H54 (cell line): ENCODE measurements around the gene TBC1D22B.

Source experiments
- DNase-seq: peaks from one replicate; pipeline ENCODE4 v3.0.0; 2011; ENCODE audit warnings: low spot score, mixed read lengths; ENCODE audit not compliant: insufficient read length
- FAIRE-seq: peaks from 3 replicates; lab custom pipeline; 2011; peaks lifted over from hg19 to GRCh38; lab: Jason Lieb, UNC
- POLR2A ChIP-seq: IDR thresholded peaks from 2 replicates; pipeline ENCODE4 v1.6.1; 2011; ENCODE audit warnings: low read depth, mild to moderate bottlenecking, low read length

Gene TBC1D22B

DNA sequence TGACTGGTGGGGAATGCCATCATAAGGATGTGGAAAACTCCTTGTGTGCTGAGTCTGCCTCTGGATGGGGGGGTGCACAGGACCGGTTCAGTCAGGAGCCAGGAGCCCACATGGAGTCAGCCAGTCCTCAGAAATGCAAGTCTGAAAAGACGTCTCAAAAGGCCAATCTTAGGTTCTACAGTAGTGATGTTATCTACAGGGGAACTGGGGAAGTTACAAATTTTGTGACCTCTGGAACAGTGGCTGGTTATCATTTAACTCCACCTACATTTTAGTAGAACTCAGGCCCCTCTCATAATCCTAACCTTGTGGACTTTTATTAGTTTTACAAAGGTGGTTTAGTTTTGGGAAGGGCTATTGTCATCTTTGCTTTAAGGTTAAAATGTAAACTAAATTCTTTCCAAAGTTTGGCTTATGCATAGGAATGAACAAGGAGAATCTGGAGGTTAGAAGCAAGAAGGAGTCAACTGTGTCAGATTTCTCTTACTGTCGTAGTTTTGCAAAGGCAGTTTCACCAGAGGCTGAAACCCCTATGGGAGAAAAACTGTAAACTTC lies 13.7 kb upstream of the TBC1D22B start:
- DNase-seq (no peak), FAIRE-seq (no peak)
- no peak for TF ChIP-seq POLR2A

DNA sequence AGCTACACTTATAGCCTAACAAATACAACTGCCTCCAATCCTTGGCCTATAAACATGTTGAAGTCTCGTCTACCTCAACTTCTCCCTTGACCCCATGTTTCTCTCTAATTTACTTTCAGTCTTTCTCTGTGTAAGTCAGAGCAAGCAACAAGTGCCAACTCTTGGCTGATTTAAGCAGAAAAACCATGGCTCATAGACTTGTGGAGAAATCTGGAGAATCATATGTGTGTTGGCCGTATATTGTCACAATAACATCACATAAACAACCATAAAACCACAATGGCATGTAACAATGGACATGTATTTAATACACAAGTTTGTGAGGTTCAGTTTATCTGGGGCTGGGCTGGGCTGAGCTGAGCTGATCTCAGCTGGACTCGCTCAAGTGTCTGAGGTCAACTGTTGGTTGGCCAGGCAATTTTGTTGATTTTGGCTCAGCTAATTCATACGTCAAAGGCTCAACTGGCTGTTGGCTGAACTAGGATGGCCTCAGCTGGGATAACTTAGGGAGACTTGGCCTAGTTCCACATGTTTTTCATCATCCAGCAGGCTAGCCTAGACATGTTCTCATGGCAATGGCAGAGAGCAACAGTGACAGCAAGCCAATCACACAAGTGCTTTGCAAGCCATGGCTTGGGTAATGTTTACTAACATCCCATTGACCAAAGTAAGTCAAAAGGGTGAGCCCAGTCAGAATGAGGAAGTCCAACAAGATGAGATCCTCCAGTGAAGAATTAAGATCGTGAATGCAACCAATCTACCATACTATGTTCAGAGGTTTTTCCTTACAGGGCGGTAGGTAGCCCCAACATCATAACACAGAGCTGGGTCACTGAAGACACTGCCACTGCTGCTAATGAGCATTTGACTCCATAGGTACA lies 12.9 kb upstream of the TBC1D22B start:
- FAIRE-seq, result peak; percentile 86
- DNase-seq, result peak; percentile 22
- TF ChIP-seq POLR2A, result 0 out of 2 replicates have a peak, but pooled peaks have one; percentile 8

- TF ChIP-seq POLR2A, result no peak
- DNase-seq (no peak), FAIRE-seq (no peak)
Observed at GRCh38 chr6:37251211-37251780, 6.3 kb upstream of the TBC1D22B start.

DNA sequence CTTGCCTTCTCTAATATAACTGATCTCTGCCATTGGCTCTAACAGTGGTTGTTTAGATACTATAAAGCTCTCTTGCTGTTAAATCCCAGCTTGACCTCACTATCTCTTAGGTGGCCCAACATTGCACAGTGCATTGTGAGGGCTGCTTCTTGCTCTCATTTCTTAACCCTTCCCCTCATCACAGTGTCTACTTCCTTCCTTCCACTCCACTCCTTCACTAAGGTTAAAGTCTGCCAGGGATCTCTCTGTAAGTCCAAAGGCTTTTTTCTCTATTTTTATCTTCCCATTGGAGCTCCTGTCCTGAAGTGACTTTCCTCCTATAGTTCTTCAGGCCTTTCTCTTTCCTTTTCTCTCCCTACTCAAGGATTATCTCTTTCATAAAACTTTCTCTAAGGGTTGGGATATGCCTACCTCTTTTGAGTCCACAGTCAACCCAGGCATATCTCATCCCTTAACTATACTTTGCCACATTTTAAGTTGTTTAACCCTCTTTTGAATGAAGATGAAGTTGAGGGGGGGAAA lies 4.0 kb upstream of the TBC1D22B start:
- no peak for FAIRE-seq
- TF ChIP-seq POLR2A, result no peak

DNA sequence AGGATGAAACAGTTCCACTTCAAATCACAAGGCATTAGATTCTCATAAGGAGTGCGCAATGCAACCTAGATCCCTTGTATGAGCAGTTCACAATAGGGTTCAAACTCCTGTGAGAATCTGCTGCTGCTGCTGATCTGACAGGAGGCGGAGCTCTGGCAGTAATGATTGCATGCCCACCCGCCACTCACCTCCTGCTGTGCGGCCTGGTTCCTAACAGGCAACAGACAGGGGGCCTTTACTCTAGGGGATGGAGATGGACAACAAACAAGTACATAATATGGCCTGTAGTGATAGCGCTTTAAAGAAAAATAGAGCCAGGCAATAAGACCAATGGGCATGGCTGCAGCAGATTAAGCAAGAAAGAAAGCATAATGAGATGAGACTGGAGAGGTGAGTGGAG lies 2.7 kb upstream of the TBC1D22B start:
- DNase-seq (no peak), FAIRE-seq (no peak)
- no peak for TF ChIP-seq POLR2A

More for the DNA sequence above, 4.0 kb upstream of the TBC1D22B start:
- no peak for DNase-seq

- FAIRE-seq (no peak), DNase-seq (no peak)
- no peak for TF ChIP-seq POLR2A
Observed at GRCh38 chr6:37256692-37257319, 766 bp upstream of the TBC1D22B start.

- TF ChIP-seq POLR2A, result no peak
- FAIRE-seq (no peak), DNase-seq (no peak)
Observed at GRCh38 chr6:37257320-37257633, 295 bp upstream of the TBC1D22B start.

GRCh38 chr6:37258405-37259105 lies 983 bp downstream of the TBC1D22B start:
- DNase-seq (no peak), FAIRE-seq (peak; percentile 57)
- no peak for TF ChIP-seq POLR2A

DNA sequence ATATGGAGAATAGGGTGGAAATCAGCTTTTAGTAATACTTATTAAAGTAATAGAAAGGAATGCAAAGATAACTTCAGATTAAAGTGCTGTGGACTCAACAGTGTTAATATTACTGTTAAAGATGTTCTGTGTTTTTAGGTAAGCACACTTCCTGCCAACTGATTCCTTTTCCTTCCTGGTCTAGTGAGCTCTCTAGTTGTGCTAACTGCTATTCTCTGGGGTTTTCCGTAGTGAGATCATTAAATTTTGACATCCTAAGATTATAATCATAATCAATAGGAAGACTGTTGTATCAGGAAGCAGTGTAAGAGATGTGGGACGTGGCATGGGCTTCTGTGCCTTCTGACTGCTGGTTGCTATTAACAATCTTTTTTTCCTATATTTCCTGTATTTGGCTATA lies 1.6 kb downstream of the TBC1D22B start:
- FAIRE-seq, result no peak
- TF ChIP-seq POLR2A, result no peak
- DNase-seq, result no peak

GRCh38 chr6:37260040-37260439 lies 2.5 kb downstream of the TBC1D22B start:
- no peak for TF ChIP-seq POLR2A
- no peak for FAIRE-seq

DNA sequence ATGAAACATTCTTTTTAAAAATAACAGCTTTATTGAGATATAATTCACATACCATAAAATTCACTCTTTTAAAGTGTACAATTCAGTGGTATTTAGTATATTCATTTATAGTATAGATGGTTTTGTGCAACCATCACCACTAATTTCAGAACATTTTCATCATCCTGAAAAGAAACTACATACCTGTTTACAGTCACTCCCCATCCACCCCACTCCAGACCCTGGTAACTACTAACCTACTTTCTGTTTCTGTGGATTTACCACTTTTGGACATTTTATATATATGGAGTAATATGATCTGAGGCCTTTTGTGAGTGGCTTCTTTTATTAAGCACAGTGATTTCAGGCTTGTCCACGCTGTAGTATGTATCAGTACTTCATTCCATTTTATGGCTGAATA lies 2.9 kb downstream of the TBC1D22B start:
- no peak for TF ChIP-seq POLR2A
- DNase-seq (no peak), FAIRE-seq (no peak)

More at GRCh38 chr6:37260040-37260439, 2.5 kb downstream of the TBC1D22B start:
- no peak for DNase-seq

DNA sequence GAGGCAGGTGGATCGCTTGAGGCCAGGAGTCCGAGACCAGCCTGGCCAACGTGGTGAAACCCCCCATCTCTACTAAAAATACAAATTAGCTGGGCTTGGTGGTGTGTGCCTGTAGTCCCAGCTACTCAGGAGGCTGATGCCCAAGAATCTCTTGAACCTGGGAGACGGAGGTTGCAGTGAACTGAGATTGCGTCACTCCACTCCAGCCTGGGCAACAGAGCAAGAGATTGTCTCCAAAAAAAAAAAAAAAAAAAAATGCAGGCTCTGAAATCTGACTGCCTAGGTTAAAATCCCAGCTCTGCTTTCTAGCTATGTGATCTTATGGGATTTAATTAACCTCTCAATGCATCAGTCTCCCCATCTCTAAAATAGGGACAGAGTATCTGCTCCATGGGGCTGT lies 3.6 kb downstream of the TBC1D22B start:
- TF ChIP-seq POLR2A, result no peak
- no peak for FAIRE-seq
- DNase-seq, result no peak

- no peak for DNase-seq
- no peak for TF ChIP-seq POLR2A
- no peak for FAIRE-seq
Observed at GRCh38 chr6:37262446-37263026, 5.0 kb downstream of the TBC1D22B start.
